H1 (cell line): ENCODE data around the gene TCAF1. TPM values are rescaled to one million over a fixed set of nuclear protein-coding genes. Genes with fewer than 3 reads are reported as not detected.
A peak's percentile ranks its signal among the peaks of the same experiment; 100 is the strongest.

ENCODE experiments used
- CTCF ChIA-PET: fragments of 300-600 bp; sonication (Branson Sonifier 250); formaldehyde crosslinking; loops from one replicate; lab custom pipeline; 2021; ENCODE audit not compliant: partially characterized antibody; lab: Charles Lee
- POLR2A ChIA-PET: fragments of 300-600 bp; sonication (Branson Sonifier 250); formaldehyde crosslinking; loops from one replicate; lab custom pipeline; 2021; ENCODE audit warnings: inconsistent platforms; ENCODE audit not compliant: partially characterized antibody; lab: Charles Lee
- DNase-seq, 2 experiments: peaks; one replicate each; pipeline versions ENCODE4 v3.0.0 to v3.0.0-alpha.2; 2010 to 2022; ENCODE audit warnings: low spot score in 2 of 2, low read depth in 1 of 2, mixed read lengths in 1 of 2
- FAIRE-seq: peaks from 2 replicates; lab custom pipeline; 2011; peaks lifted over from hg19 to GRCh38; lab: Jason Lieb, UNC
- H2AFZ ChIP-seq: 2 replicates; pipeline ENCODE4 v1.8.1; 2012; ENCODE audit warnings: low read length, inconsistent platforms
- H2AK5ac ChIP-seq: 2 replicates; pipeline ENCODE4 v1.6.1; 2013; ENCODE audit warnings: low read depth, low read length
- H2BK120ac ChIP-seq: replicated peaks from 2 replicates; pipeline ENCODE3; 2013; ENCODE audit warnings: low read depth, low read length, inconsistent platforms
- H2BK12ac ChIP-seq: 2 replicates; pipeline ENCODE4 v1.6.1; 2013; ENCODE audit warnings: low read depth, low read length
- H2BK15ac ChIP-seq: 2 replicates; pipeline ENCODE4 v1.6.1; 2013; ENCODE audit warnings: low read length
- H2BK20ac ChIP-seq: 2 replicates; pipeline ENCODE4 v1.6.1; 2013; ENCODE audit warnings: low read length
- H2BK5ac ChIP-seq: 2 replicates; pipeline ENCODE4 v1.6.1; 2013; ENCODE audit warnings: low read depth, low read length
- H3K14ac ChIP-seq: 2 replicates; pipeline ENCODE4 v1.6.1; 2013; ENCODE audit warnings: inconsistent platforms; ENCODE audit not compliant: insufficient read length
- H3K18ac ChIP-seq: 2 replicates; pipeline ENCODE4 v1.6.1; 2013; ENCODE audit warnings: low read length; ENCODE audit errors: extremely low read depth
- H3K23ac ChIP-seq: 2 replicates; pipeline ENCODE4 v1.6.1; 2013; ENCODE audit warnings: inconsistent platforms; ENCODE audit not compliant: insufficient read length
- H3K23me2 ChIP-seq: 2 replicates; pipeline ENCODE4 v1.6.1; 2013; ENCODE audit warnings: low read depth, low read length
- H3K27ac ChIP-seq: 2 replicates; pipeline ENCODE4 v1.6.1; 2011; ENCODE audit warnings: low read depth, low read length, inconsistent platforms
- H3K27me3 ChIP-seq, 4 experiments: replicated peaks in 1 of 4; 1 replicate in 1 of 4; 2 replicates in 3 of 4; pipeline versions ENCODE4 v1.6.1 to v1.8.1; 2011 to 2013; ENCODE audit warnings: low read length in 3 of 4, mild to moderate bottlenecking in 3 of 4, inconsistent platforms in 2 of 4, mixed read lengths in 2 of 4, moderate library complexity in 1 of 4; ENCODE audit not compliant: control insufficient read depth in 3 of 4, insufficient read depth in 3 of 4; ENCODE audit errors: extremely low read depth in 1 of 4
- H3K36me3 ChIP-seq, 4 experiments: 2 replicates each; pipeline versions ENCODE4 v1.6.1 to v1.8.1; 2011 to 2013; ENCODE audit warnings: mild to moderate bottlenecking in 4 of 4, low read length in 3 of 4, moderate library complexity in 2 of 4, control low read depth in 1 of 4, inconsistent platforms in 1 of 4; ENCODE audit not compliant: insufficient read depth in 4 of 4, control insufficient read depth in 2 of 4
- H3K4ac ChIP-seq: replicated peaks from 2 replicates; pipeline ENCODE3; 2013; ENCODE audit warnings: low read length, low read depth, mixed read lengths, inconsistent platforms; ENCODE audit not compliant: insufficient read length
- H3K4me1 ChIP-seq, 4 experiments: replicated peaks in 1 of 4; 1 replicate in 1 of 4; 2 replicates in 3 of 4; pipeline versions ENCODE4 v1.6.1 to v1.8.1; 2011 to 2013; ENCODE audit warnings: low read length in 3 of 4, inconsistent platforms in 2 of 4, mixed read lengths in 1 of 4; ENCODE audit not compliant: insufficient read depth in 4 of 4, control insufficient read depth in 3 of 4
- H3K4me2 ChIP-seq, 2 experiments: 2 replicates each; pipeline versions ENCODE4 v1.6.1 to v1.8.1; 2011 to 2013; ENCODE audit warnings: low read depth in 2 of 2, low read length in 2 of 2, control low read depth in 1 of 2, inconsistent platforms in 1 of 2, mild to moderate bottlenecking in 1 of 2; ENCODE audit not compliant: insufficient read depth in 1 of 2
- H3K4me3 ChIP-seq, 4 experiments: fragments of 200-600, 300-600 bp in 1 of 4; sonication (generic), shearing (Covaris generic), sonication (Bioruptor Twin) in 1 of 4; 2 replicates each; pipeline versions ENCODE4 v1.5.1 to v1.8.1; 2011 to 2016; ENCODE audit warnings: low read length in 4 of 4, low read depth in 3 of 4, control low read depth in 2 of 4, inconsistent platforms in 2 of 4, mild to moderate bottlenecking in 2 of 4, mixed read lengths in 1 of 4, moderate library complexity in 1 of 4; ENCODE audit not compliant: insufficient read depth in 2 of 4; ENCODE audit errors: extremely low read depth in 1 of 4
- H3K56ac ChIP-seq: replicated peaks from 2 replicates; pipeline ENCODE3; 2013; ENCODE audit warnings: low read depth, mild to moderate bottlenecking, mixed read lengths, low read length, inconsistent platforms; ENCODE audit not compliant: insufficient read length
- H3K79me1 ChIP-seq: 2 replicates; pipeline ENCODE4 v1.6.1; 2013; ENCODE audit warnings: low read depth, low read length, control low read depth
- H3K79me2 ChIP-seq, 2 experiments: 2 replicates each; pipeline versions ENCODE4 v1.6.1 to v1.8.1; 2012 to 2013; ENCODE audit warnings: low read length in 2 of 2, mild to moderate bottlenecking in 2 of 2, inconsistent platforms in 1 of 2; ENCODE audit not compliant: insufficient read depth in 2 of 2, control insufficient read depth in 1 of 2
- H3K9ac ChIP-seq, 4 experiments: replicated peaks in 1 of 4; 1 replicate in 1 of 4; 2 replicates in 3 of 4; pipeline versions ENCODE4 v1.6.1 to v1.8.1; 2011 to 2013; ENCODE audit warnings: low read depth in 3 of 4, low read length in 3 of 4, control low read depth in 2 of 4, mild to moderate bottlenecking in 2 of 4, moderate library complexity in 2 of 4, inconsistent platforms in 1 of 4; ENCODE audit errors: extremely low read depth in 1 of 4
- H3K9me3 ChIP-seq, 2 experiments: 2 replicates each; pipeline versions ENCODE4 v1.6.1 to v1.8.1; 2012 to 2013; ENCODE audit warnings: mild to moderate bottlenecking in 2 of 2, moderate library complexity in 2 of 2, control low read depth in 1 of 2, inconsistent platforms in 1 of 2, low read depth in 1 of 2, low read length in 1 of 2, mixed read lengths in 1 of 2; ENCODE audit not compliant: insufficient read depth in 2 of 2
- H4K20me1 ChIP-seq, 2 experiments: replicated peaks in 1 of 2; 2 replicates each; pipeline versions ENCODE3 to v1.8.1; 2011 to 2013; ENCODE audit warnings: inconsistent platforms in 2 of 2, low read length in 2 of 2, mild to moderate bottlenecking in 1 of 2; ENCODE audit not compliant: insufficient read depth in 2 of 2, control insufficient read depth in 1 of 2
- H4K5ac ChIP-seq: 2 replicates; pipeline ENCODE4 v1.6.1; 2013; ENCODE audit warnings: low read length, low read depth, mixed read lengths, inconsistent platforms; ENCODE audit not compliant: insufficient read length
- H4K8ac ChIP-seq: 2 replicates; pipeline ENCODE4 v1.8.0; 2013; ENCODE audit warnings: mild to moderate bottlenecking, moderate library complexity, low read length, inconsistent platforms; ENCODE audit not compliant: insufficient read depth; ENCODE audit errors: extremely low read depth
- H4K91ac ChIP-seq: replicated peaks from 2 replicates; pipeline ENCODE3; 2013; ENCODE audit warnings: low read length, mixed read lengths, inconsistent platforms; ENCODE audit not compliant: insufficient read length
- FOSL1 ChIP-seq: IDR thresholded peaks from 2 replicates; pipeline ENCODE4 v1.6.1; 2011; ENCODE audit warnings: mild to moderate bottlenecking, low read depth, low read length, moderate library complexity; ENCODE audit not compliant: insufficient read depth
- GTF2F1 ChIP-seq: IDR thresholded peaks from 2 replicates; pipeline ENCODE4 v1.6.1; 2012; ENCODE audit warnings: low read depth, low read length, improper control_type of control experiment, borderline replicate concordance
- NRF1 ChIP-seq: IDR thresholded peaks from 2 replicates; pipeline ENCODE4 v1.6.1; 2011; ENCODE audit warnings: mild to moderate bottlenecking, low read depth, low read length, improper control_type of control experiment
- WGBS, 2 experiments: shearing (Covaris generic) in 1 of 2; methylation state at CpG; one replicate each; pipeline versions ENCODE4 v1.1.6 to v1.1.7; 2013 to 2015; ENCODE audit warnings: low lambda C conversion rate in 2 of 2, mixed read lengths in 2 of 2, inconsistent platforms in 1 of 2, low coverage in 1 of 2, missing lambda C conversion rate in 1 of 2; ENCODE audit not compliant: insufficient replicate concordance in 2 of 2, insufficient coverage in 1 of 2, insufficient read length in 1 of 2; ENCODE audit errors: extremely low coverage in 1 of 2, missing lambda C conversion rate in 1 of 2; 5-methylcytosine and 5-hydroxymethylcytosine counted together
- polyA plus RNA-seq, 7 experiments: library from polyadenylated mRNA; depleted of rRNA in 3 of 7; stranded (reverse) in 5 of 7; unstranded in 2 of 7; fragments of >200 nt in 5 of 7; fragments of 200-250 nt in 2 of 7; gene quantifications; 1 replicate in 5 of 7; 2 replicates in 1 of 7; 4 replicates in 1 of 7; pipeline versions ENCODE4 v1.2.1 to v1.2.3, GENCODE V29; 2011 to 2013; ENCODE audit warnings: missing spikeins in 2 of 7, mixed read lengths in 2 of 7
- total RNA-seq: library from RNA; stranded (reverse); fragmentation: NEBNext Ultra II Directional; extraction: Animal tissue kit (Norgen Biotek cat#: 25700); gene quantifications from 2 replicates; pipeline ENCODE4 v1.2.1, GENCODE V29; 2021

TCAF1 gene
- total and polyA plus RNA-seq, 2 of the 8 experiments (the other 6 are each of a cell fraction or from before 2014, with no cell fraction given): 9.6 to 28.0 TPM

DNA sequence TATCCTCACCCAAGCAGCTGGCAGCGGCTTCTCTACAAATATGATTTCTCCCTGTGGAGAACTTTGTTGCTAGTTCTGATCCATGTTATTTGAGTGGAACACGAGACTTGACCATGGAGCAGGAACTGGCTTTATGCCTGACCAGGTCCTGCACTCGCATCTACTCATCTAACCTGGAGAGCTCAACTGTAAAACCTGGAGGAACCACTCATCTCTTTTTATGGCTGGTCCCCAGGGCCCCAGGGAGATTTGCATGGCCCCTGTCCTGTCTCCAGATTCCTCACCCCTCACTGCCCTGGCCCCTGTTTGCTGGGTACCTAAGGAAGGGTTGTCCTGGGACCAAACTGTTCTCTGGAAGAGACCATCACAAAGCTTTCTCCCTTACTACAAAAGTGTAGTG, 16.0 kb downstream of the TCAF1 start:
- Histone ChIP-seq H2BK20ac (no peak overlapping the region), H2BK5ac (no peak overlapping the region), H2BK120ac (no peak overlapping the region), H4K8ac (no peak overlapping the region), H3K18ac (no peak overlapping the region), H4K91ac (no peak overlapping the region), H2BK12ac (no peak overlapping the region), H3K4me1 (peaks cover 0 to 8% (median 2%) of the 10 kb centered on the region in 4 experiments; a peak in 3 of 7 replicates), H2BK15ac (no peak overlapping the region), H3K27ac (no peak overlapping the region), H3K79me2 (peaks cover 0 to 32% of the 10 kb centered on the region in 2 experiments; a peak in 2 of 4 replicates), H3K4me2 (peak overlapping the region in 1 of 2 experiments; percentile 92; a peak in 3 of 4 replicates), H3K4ac (no peak overlapping the region), H2AK5ac (no peak overlapping the region), H3K23me2 (peaks cover 12% of the 10 kb centered on the region), H4K20me1 (peaks cover 0 to 2% of the 10 kb centered on the region in 2 experiments), H3K36me3 (peaks cover 0 to 10% (median 3%) of the 10 kb centered on the region in 4 experiments; a peak in 3 of 8 replicates), H2AFZ (no peak overlapping the region), H4K5ac (no peak overlapping the region), H3K4me3 (peak overlapping the region in 1 of 4 experiments; percentile 88; a peak in 1 of 8 replicates), H3K56ac (no peak overlapping the region), H3K9me3 (peaks cover 6% of the 10 kb centered on the region in 2 experiments; a peak in 2 of 4 replicates), H3K23ac (no peak overlapping the region), H3K9ac (no peak overlapping the region), H3K27me3 (no peaks in the 10 kb centered on the region; a peak in 1 of 7 replicates), H3K14ac (no peak overlapping the region), H3K79me1 (no peaks in the 10 kb centered on the region)
- TF ChIP-seq GTF2F1 (no peak), NRF1 (no peak), FOSL1 (no peak)
- no peak for DNase-seq
- POLR2A ChIA-PET: interaction anchor here (9.5 kb wide), 1 partner anchor 15 kb away, joined by 73 read pairs; the partner anchor contains the start of gene TCAF1
- CTCF ChIA-PET: interaction anchor here (0.6 to 1.6 kb wide), 4 partner anchors 20 to 160 kb away, joined by 3 to 4 read pairs (median 3); no protein-coding TSS in a partner anchor
- no peak for FAIRE-seq
- 69% methylated on average over 3 of the region's 3 CpGs; no CpG with 5 or more reads in 1 of the 2 experiments for WGBS, 2 experiments
